Activated CD4-positive, alpha-beta T cell treated with anti-CD3 and anti-CD28 coated beads for 24 hours (primary cell): ENCODE data around the gene UGT2B11.
"Not testable (repeated sequence)": the region's sequence is repeated elsewhere in the genome, so short reads cannot be mapped to it uniquely, and the experiment has no call there.

Experiments
- DNase-seq, 2 donors: peaks; one replicate each; pipeline ENCODE4 v3.0.0-alpha.2; 2020; ENCODE audit warnings: low read depth in 2 of 2

Gene UGT2B11

DNA sequence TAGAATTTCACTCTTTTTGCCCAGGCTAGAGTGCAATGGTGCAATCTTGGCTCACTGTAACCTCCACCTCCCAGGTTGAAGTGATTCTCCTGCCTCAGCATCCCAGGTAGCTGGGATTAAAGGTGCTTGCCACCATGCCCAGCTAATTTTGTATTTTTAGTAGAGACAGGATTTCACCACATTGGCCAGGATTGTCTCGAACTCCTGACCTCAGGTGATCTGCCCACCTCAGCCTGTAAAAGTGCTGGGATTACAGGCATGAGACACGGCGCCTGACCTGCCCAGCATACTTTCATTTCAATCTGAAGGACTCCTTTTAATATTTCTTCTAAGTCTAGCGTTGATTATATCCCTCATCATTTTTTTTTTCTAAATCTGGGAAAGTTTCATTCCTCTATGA is 45.4 kb downstream of the UGT2B11 start:
- DNase-seq, result not testable (repeated sequence)

DNA sequence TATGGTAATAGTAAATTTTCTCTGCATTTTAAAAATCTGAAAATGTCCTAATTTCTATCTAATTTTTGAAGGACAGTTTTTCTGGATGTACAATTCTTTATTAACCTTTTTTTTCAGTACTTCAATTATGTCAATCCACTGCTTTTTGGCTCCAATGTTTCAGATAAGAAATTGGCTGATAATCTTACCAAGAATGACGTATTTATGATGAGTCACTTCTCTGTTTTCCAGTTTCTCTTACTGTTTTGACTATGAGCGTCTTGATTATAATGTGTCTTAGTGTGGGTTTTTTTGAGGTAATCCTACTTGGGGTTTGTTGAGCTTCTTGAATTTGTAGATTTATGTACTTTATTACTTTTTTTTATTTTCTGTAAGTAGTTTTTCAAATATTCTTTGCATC is 47.2 kb downstream of the UGT2B11 start:
- no peak for DNase-seq

DNA sequence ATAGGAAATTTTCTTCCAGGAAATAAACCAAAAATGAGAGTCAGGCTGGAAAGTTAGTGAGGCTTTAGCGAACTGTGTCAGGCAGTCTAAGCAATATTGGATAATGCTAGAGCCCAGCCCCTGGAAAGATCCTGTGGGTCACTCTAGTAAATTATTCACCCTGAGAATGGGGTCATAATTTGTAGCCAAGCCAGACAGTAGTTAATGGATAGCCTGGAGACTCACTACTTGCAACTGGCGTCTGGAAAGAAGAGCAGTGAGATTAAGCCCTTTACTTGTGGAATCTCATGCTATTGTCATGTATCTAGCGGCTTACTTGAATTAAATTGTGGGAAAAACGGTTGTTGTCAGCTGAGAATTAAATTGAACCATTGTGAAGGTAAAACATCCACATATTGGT is 48.2 kb downstream of the UGT2B11 start:
- not testable (repeated sequence) for DNase-seq

DNA sequence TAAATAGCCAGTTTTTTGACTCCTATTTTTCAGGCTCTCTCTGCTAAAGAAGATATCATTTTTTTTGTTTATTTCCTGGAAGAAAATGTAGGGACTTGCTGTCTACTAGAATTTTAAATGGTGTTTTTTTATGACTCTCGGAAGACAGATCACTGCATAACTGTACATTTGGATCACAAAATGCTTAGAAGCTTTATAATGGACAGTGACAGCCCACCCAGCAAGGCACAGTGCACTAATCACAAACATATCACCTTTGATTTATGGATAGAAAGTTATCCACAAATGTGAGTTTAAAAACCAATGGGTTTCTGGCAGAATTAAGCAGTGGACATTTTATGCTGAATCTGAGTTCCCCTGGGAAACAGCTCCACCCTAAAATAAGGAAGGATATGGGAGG is 48.8 kb downstream of the UGT2B11 start:
- DNase-seq, result not testable (repeated sequence)

DNA sequence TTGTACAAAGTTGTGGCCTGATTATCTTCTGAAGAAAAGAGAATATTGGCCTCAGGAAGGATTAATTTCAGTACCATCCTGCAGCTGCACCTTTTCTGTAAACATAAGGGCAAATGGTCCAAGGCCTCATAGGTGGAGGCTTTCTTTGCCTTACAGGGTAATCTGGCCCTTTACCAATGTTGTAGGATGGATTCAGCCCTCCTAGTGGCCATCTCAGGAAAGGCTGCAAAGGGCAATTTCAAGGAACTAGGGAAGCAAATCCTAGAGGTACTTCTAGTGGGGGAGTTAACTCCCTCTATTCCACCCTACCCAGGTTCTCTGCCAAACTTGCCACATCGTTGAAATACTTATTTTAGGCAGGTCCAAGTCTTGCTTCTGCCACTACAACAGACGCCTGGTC is 57.6 kb downstream of the UGT2B11 start:
- DNase-seq, result no peak

DNA sequence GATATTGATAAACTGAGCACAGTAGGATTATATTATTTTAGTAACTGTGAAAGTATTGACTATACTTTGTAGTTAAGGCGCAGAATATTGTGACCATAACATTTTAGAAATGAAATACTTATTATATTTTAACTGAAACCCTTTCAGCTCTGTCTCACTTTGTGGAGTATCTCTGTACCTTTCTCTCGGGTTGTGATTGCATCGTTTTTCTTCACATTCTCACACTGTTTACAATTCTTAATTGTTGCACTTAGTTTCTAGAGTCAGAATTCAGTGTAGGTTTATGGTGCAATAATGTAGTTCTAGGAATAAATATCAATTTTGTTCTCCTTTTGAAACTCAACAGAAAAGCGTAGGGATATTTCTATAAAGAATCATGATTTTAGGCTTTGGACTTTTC is 60.5 kb downstream of the UGT2B11 start:
- no peak for DNase-seq
